Muscle layer of duodenum (tissue), 2 donors: ENCODE data around the gene IL1RAPL2.
"Not testable (repeated sequence)": the region's sequence is repeated elsewhere in the genome, so short reads cannot be mapped to it uniquely, and the experiment has no call there.

ENCODE experiments used
- H3K27ac ChIP-seq: one replicate; pipeline ENCODE4 v1.7.0; 2013; ENCODE audit warnings: mild to moderate bottlenecking, low read length
- H3K27me3 ChIP-seq: one replicate; pipeline ENCODE4 v1.7.0; 2013; ENCODE audit warnings: low read depth, mild to moderate bottlenecking, control low read depth, low read length
- H3K36me3 ChIP-seq, 2 donors: one replicate each; pipeline ENCODE4 v1.7.0; 2013; ENCODE audit warnings: low read length in 2 of 2, control low read depth in 1 of 2, mild to moderate bottlenecking in 1 of 2; ENCODE audit not compliant: insufficient read depth in 2 of 2, control insufficient read depth in 1 of 2
- H3K4me1 ChIP-seq, 2 donors: one replicate each; pipeline ENCODE4 v1.7.0; 2013; ENCODE audit warnings: low read length in 2 of 2, mild to moderate bottlenecking in 2 of 2, control low read depth in 1 of 2, moderate library complexity in 1 of 2; ENCODE audit not compliant: insufficient read depth in 2 of 2, control insufficient read depth in 1 of 2
- H3K4me3 ChIP-seq, 2 donors: one replicate each; pipeline ENCODE4 v1.7.0; 2013; ENCODE audit warnings: low read length in 2 of 2, low read depth in 1 of 2, mild to moderate bottlenecking in 1 of 2
- H3K9me3 ChIP-seq, 2 donors: one replicate each; pipeline ENCODE4 v1.7.0; 2013; ENCODE audit warnings: low read length in 2 of 2, control low read depth in 1 of 2, mild to moderate bottlenecking in 1 of 2; ENCODE audit not compliant: control insufficient read depth in 1 of 2
- donor health status: healthy.

Gene IL1RAPL2

DNA sequence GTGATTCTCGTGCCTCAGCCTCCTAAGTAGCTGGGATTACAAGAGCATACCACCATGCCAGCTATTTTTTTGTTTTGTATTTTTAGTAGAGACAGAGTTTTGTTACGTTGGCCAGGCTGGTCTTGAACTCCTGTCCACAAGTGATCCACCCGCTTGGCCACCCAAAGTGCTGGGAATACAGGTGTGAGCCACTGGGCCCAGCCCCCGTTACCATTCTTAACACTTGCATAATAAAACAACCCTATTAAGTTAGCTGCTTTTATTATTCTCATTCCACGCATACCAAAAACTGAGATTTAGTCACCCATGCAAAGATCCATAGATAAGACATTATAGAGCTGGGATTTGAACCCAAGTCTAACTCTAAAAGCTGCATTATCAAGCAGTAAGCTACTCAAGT, 660.5 kb downstream of the IL1RAPL2 start:
- H3K36me3 ChIP-seq, result no peaks in the 10 kb centered on the region

DNA sequence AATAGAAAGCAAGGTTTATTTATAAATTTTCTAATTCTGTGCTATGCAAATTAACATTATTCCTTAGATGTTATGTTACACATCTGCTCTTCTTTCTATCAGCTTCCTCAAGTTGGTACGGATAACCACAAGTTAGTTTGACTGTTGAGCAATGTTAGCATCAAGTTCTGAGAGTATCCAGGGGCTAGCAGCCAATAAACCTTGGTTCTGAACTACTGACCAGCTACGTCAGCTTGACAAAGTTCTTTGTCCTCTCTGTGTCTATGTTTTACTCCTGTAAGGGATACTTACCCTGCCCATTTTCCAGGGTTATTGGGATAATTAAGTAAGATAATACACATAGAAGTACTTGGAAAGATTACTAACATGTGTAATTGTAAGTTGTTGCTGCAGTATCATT, 662.6 kb downstream of the IL1RAPL2 start:
- Histone ChIP-seq H3K9me3 (no peaks in the 10 kb centered on the region), H3K4me1 (no peaks in the 10 kb centered on the region), H3K27ac (no peak overlapping the region), H3K36me3 (no peaks in the 10 kb centered on the region), H3K27me3 (no peaks in the 10 kb centered on the region), H3K4me3 (no peak overlapping the region)

More for the DNA sequence above, 660.5 kb downstream of the IL1RAPL2 start:
- Histone ChIP-seq H3K27me3 (no peaks in the 10 kb centered on the region), H3K9me3 (no peaks in the 10 kb centered on the region), H3K4me1 (no peaks in the 10 kb centered on the region), H3K27ac (no peak overlapping the region), H3K4me3 (no peak overlapping the region)

DNA sequence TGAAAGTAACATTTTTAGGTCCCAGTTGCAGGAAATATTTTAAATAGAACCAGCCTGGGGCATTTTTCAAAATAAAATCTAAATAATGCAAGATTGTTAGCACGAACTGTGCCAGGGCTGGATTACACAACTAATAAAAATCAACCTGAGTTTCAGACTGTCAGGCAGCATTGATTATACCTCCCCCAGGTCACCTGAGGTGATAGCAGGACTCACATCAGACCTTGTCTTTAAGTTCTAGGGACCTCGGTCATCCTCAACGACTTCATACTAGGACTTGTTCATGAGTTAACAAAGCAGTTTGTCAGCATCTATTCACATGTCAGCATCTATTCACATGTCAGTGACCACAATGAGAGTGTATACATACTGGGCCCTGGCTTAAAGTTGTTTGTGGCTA, 663.1 kb downstream of the IL1RAPL2 start:
- Histone ChIP-seq H3K4me1 (no peaks in the 10 kb centered on the region), H3K9me3 (no peaks in the 10 kb centered on the region), H3K27me3 (no peaks in the 10 kb centered on the region), H3K27ac (no peak overlapping the region), H3K4me3 (no peak overlapping the region), H3K36me3 (no peaks in the 10 kb centered on the region)

DNA sequence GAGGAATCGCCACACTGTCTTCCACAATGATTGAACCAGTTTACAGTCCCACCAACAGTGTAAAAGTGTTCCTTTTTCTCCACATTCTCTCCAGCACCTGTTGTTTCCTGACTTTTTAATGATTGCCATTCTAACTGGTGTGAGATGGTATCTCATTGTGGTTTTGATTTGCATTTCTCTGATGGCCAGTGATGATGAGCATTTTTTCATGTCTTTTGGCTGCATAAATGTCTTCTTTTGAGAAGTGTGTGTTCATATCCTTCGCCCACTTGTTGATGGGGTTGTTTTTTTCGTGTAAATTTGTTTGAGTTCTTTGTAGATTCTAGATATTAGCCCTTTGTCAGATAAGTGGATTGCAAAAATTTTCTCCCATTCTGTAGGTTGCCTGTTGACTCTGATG, 671.4 kb downstream of the IL1RAPL2 start:
- H3K9me3 ChIP-seq, H3K4me1 ChIP-seq, H3K36me3 ChIP-seq, H3K27ac ChIP-seq, H3K4me3 ChIP-seq, H3K27me3 ChIP-seq: not testable (repeated sequence)

DNA sequence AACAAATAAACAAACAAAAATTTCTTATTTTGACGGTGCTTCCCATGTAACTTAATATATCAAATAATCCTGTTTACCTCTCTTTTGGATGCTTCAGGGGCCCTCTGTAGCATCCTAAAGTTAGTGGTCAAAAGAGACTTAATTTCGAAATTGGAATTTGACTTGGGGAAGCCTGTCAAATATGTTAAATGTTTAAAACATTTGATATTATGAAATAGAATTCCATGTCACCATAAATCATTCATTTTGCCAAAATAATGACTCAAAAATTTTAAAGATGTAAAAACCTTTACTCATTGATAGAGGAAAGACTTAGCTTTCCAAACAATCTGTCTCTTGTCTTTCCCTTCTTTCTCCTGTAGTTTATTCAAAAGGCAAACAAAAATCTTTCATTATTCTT, 675.1 kb downstream of the IL1RAPL2 start:
- Histone ChIP-seq H3K9me3 (no peaks in the 10 kb centered on the region), H3K36me3 (no peaks in the 10 kb centered on the region), H3K27ac (no peak overlapping the region), H3K27me3 (no peaks in the 10 kb centered on the region), H3K4me1 (no peaks in the 10 kb centered on the region), H3K4me3 (no peak overlapping the region)

DNA sequence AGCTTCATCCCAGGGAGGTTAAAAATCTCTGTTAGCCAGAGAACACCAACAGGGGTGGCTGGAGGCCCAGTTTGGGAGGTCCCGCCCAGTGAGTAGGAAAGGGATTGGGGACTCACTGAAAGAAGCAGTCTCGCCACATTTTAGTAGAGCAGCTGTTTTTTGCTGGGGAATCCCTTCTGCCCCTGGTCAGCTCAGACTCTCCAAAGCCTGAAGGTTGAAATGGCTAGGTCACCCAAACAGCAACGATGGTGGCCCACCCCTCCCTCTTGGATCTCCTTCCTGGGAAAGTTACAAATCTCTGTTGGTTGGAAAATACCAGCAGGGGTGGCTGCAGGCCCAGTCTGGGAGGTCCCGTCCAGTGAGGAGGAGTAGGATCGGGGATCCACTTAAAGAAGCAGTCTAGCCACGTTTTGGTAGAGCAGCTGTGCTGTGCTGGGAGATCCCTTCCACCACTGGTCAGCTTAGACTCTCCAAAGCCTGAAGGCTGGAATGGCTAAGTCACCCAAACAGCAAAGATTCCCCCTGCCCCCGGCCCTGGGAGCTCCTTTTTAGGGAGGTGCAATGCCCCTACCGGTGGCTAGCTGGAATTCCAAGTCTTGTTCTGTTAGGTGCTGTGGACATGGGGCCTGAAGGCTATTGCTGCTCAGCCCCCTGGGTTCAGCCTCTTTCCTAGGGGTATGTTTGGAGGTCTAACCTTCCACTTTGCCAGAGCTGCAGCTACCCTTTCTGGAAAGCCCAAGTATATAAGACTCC, 694.5 kb downstream of the IL1RAPL2 start:
- no peak overlapping the region for H3K4me3 ChIP-seq
- no peak overlapping the region for H3K27ac ChIP-seq
- no peaks in the 10 kb centered on the region for H3K27me3 ChIP-seq
- H3K9me3 ChIP-seq, result no peaks in the 10 kb centered on the region
- no peaks in the 10 kb centered on the region for H3K4me1 ChIP-seq
- no peaks in the 10 kb centered on the region for H3K36me3 ChIP-seq

DNA sequence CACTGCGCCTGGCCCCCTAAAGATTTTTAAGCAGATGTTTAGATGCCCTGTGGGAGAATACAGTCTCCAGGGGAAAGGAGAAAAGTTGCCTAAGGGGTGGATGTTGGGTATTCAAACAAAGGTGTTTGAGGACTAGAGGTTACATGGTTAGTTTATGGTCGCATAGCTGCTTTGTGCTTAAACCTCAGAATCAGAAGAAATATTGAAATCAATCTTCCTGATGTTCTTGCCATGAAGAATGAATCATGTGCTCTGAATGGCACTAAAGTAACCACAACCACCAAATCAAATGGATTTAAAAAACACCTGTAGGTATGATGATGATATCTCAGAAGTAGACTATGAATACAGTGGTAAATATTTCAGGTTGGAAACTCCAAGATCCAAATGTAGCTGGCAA, 697.2 kb downstream of the IL1RAPL2 start:
- no peak overlapping the region for H3K4me3 ChIP-seq
- H3K9me3 ChIP-seq, result no peaks in the 10 kb centered on the region
- no peaks in the 10 kb centered on the region for H3K4me1 ChIP-seq

DNA sequence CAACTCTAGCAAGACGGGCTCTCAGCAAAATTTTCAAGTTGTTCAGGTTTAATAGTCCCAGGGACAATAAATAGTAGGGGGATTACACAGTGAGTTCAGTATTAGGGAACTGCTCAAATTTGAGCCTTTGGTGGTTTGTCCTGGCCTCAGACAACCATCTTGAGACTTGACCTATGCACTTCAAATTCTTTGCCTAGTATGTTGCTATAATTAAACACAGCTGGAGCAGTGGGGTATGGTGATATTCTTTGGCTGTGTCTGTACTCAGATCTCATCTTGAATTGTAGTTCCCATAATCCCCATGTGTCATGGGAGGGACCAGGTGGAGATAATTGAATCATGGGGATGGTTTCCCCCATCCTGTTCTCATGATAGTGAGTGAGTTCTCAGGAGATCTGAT, 697.8 kb downstream of the IL1RAPL2 start:
- Histone ChIP-seq H3K9me3 (no peaks in the 10 kb centered on the region), H3K27me3 (no peaks in the 10 kb centered on the region), H3K27ac (no peak overlapping the region), H3K4me1 (no peaks in the 10 kb centered on the region), H3K4me3 (no peak overlapping the region), H3K36me3 (no peaks in the 10 kb centered on the region)

More for the DNA sequence above, 697.2 kb downstream of the IL1RAPL2 start:
- H3K27ac ChIP-seq, result no peak overlapping the region
- no peaks in the 10 kb centered on the region for H3K36me3 ChIP-seq
- no peaks in the 10 kb centered on the region for H3K27me3 ChIP-seq

DNA sequence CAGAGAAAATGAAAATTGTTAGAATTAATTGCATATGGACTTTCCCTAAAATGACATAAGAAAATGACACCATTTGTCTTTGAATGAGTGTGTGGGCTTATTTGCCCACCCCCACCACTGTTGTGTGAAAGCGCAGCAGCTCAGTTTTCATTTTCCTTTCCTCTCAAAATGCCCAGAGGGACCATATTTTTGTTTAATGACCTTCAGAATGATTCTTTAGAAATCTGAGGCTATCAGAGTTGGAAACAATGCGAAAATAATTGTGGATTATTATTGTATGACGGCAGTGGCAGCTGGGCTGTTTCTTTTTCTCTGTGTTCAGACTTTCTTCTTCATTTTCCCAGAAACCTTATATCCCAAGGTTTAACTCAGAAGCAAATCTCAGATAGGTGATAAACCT, 699.1 kb downstream of the IL1RAPL2 start:
- H3K4me3 ChIP-seq, result no peak overlapping the region
- no peaks in the 10 kb centered on the region for H3K4me1 ChIP-seq
- H3K27me3 ChIP-seq, result no peaks in the 10 kb centered on the region
- no peaks in the 10 kb centered on the region for H3K36me3 ChIP-seq
- H3K27ac ChIP-seq, result no peak overlapping the region
- H3K9me3 ChIP-seq, result no peaks in the 10 kb centered on the region

DNA sequence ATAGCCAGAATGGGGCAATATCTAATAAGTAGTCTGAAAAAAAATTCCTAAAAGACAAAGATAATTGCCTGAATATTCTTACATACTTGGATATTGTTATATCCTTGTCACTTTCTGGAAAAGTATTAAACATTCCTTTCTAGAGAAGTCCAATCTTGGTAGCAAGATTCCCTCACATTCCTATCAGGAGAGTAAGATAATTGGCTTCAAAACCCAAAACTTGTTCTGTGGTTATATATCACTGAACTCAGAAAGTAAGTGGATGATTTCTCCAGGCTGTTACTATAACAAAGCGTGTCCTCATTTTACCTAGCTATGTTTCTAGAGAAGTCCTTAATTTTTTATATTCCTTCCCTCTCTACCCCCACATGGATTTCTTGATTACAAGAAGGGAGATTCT, 700.5 kb downstream of the IL1RAPL2 start:
- H3K4me1 ChIP-seq, result no peaks in the 10 kb centered on the region
- no peaks in the 10 kb centered on the region for H3K27me3 ChIP-seq
- H3K9me3 ChIP-seq, result no peaks in the 10 kb centered on the region
- H3K27ac ChIP-seq, result no peak overlapping the region
- H3K36me3 ChIP-seq, result no peaks in the 10 kb centered on the region
- H3K4me3 ChIP-seq, result no peak overlapping the region

DNA sequence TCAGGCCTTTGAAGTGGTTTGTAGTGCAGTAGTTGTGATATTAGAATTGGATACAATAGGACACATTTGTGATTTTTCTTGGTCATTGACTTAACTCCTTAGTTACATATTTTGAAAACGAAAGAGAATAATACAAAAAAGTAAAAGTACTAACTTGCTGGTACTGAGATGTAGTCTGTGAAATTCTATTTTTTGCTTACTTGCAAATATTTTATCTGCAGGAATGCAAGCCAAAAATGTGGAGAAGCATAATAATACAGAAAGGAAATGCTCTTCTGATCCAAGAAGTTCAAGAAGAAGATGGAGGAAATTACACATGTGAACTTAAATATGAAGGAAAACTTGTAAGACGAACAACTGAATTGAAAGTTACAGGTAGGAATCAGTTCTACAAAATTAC, 701.2 kb downstream of the IL1RAPL2 start:
- H3K9me3 ChIP-seq, result no peaks in the 10 kb centered on the region
- no peaks in the 10 kb centered on the region for H3K27me3 ChIP-seq
- H3K27ac ChIP-seq, result no peak overlapping the region
- no peak overlapping the region for H3K4me3 ChIP-seq
- no peaks in the 10 kb centered on the region for H3K4me1 ChIP-seq
- no peaks in the 10 kb centered on the region for H3K36me3 ChIP-seq

DNA sequence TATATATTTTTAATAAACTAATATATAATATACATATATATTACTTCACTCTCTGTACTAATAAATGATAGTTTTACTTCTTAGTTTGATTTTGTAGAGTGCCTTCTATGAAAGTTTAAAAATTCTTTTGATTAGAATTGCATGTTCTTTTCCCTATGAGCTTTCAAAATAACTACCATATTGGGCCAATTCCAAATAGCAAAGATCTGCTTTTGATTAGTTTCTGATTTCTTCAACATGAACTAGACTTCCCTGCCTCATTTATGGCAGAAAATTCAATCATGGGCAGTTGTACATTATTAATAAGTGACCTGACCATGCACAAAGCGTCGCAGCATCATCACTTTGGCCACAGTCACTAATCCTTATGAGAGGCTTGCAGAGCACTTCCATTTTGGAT, 703.4 kb downstream of the IL1RAPL2 start:
- H3K4me3 ChIP-seq, result no peak overlapping the region
- H3K36me3 ChIP-seq, result no peaks in the 10 kb centered on the region
- H3K27me3 ChIP-seq, result no peaks in the 10 kb centered on the region
- no peak overlapping the region for H3K27ac ChIP-seq
- H3K4me1 ChIP-seq, result no peaks in the 10 kb centered on the region
- H3K9me3 ChIP-seq, result no peaks in the 10 kb centered on the region
